HG03571 (cell line): ENCODE results near the gene GBA2.

Experiments
- ATAC-seq: cut with Tn5 transposase; IDR thresholded peaks from one replicate; pipeline ENCODE4 v1.9.1; 2021; ENCODE audit not compliant: unreplicated experiment

GBA2 gene

GRCh38 chr9:35717132-35717870 lies 31.7 kb downstream of the GBA2 start:
- ATAC-seq: no peak

GRCh38 chr9:35716230-35716629 lies 32.8 kb downstream of the GBA2 start:
- ATAC-seq: no peak

- ATAC-seq: no peak
These were observed 34.3 kb downstream of the GBA2 start for GRCh38 chr9:35714579-35715252.

GRCh38 chr9:35714123-35714522 lies 34.9 kb downstream of the GBA2 start:
- no peak for ATAC-seq

- no peak for ATAC-seq
These were observed 35.5 kb downstream of the GBA2 start for GRCh38 chr9:35713578-35713977.

GRCh38 chr9:35712762-35713400 lies 36.1 kb downstream of the GBA2 start:
- ATAC-seq: no peak

GRCh38 chr9:35711501-35712428 lies 37.3 kb downstream of the GBA2 start:
- ATAC-seq: no peak

GRCh38 chr9:35710818-35711500 lies 38.1 kb downstream of the GBA2 start:
- ATAC-seq: no peak

- ATAC-seq: no peak
These were observed 40.9 kb downstream of the GBA2 start for GRCh38 chr9:35708146-35708545.

- no peak for ATAC-seq
These were observed 42.1 kb downstream of the GBA2 start for GRCh38 chr9:35706951-35707350.

- no peak for ATAC-seq
These were observed 43.1 kb downstream of the GBA2 start for GRCh38 chr9:35705836-35706430.

- no peak for ATAC-seq
These were observed 43.7 kb downstream of the GBA2 start for GRCh38 chr9:35705372-35705771.

- ATAC-seq: no peak
These were observed 44.9 kb downstream of the GBA2 start for GRCh38 chr9:35703906-35704672.

- ATAC-seq: no peak
These were observed 46.3 kb downstream of the GBA2 start for GRCh38 chr9:35702696-35703095.

GRCh38 chr9:35700942-35701341 lies 48.1 kb downstream of the GBA2 start:
- no peak for ATAC-seq

GRCh38 chr9:35700031-35700430 lies 49.0 kb downstream of the GBA2 start:
- no peak for ATAC-seq

- no peak for ATAC-seq
These were observed 50.8 kb downstream of the GBA2 start for GRCh38 chr9:35698231-35698630.

GRCh38 chr9:35697486-35697885 lies 51.5 kb downstream of the GBA2 start:
- no peak for ATAC-seq

GRCh38 chr9:35696520-35697215 lies 52.4 kb downstream of the GBA2 start:
- ATAC-seq: peak; percentile 51
